PFSK-1 (cell line): ENCODE results near the gene USF1.

Source experiments
- POLR2AphosphoS5 ChIP-seq: IDR thresholded peaks from 2 replicates; pipeline ENCODE4 v1.6.1; 2012; ENCODE audit warnings: low read depth, mild to moderate bottlenecking, control low read depth, low read length, moderate library complexity
- SIN3A ChIP-seq: IDR thresholded peaks from 2 replicates; pipeline ENCODE4 v1.6.1; 2012; ENCODE audit warnings: mild to moderate bottlenecking, low read length, moderate library complexity, borderline replicate concordance; ENCODE audit not compliant: insufficient read depth
- TAF1 ChIP-seq: IDR thresholded peaks from 2 replicates; pipeline ENCODE4 v1.6.1; 2012; ENCODE audit warnings: low read length, control low read depth, borderline replicate concordance; ENCODE audit not compliant: insufficient read depth
- TF ChIP-seq, protein P1 (sequence below), 2 experiments: IDR thresholded peaks; 2 replicates each; pipeline versions ENCODE4 v1.6.1 to v1.8.0; 2011 to 2012; ENCODE audit warnings: low read depth in 2 of 2, low read length in 2 of 2, control low read depth in 1 of 2, inconsistent platforms in 1 of 2, mild to moderate bottlenecking in 1 of 2, moderate library complexity in 1 of 2; ENCODE audit not compliant: insufficient read depth in 1 of 2

GRCh38 chr1:161091093-161091492, 45.3 kb upstream of the USF1 start:
- TF ChIP-seq TAF1 (no peak), POLR2AphosphoS5 (no peak), SIN3A (no peak)
- TF ChIP-seq, protein P1, sequence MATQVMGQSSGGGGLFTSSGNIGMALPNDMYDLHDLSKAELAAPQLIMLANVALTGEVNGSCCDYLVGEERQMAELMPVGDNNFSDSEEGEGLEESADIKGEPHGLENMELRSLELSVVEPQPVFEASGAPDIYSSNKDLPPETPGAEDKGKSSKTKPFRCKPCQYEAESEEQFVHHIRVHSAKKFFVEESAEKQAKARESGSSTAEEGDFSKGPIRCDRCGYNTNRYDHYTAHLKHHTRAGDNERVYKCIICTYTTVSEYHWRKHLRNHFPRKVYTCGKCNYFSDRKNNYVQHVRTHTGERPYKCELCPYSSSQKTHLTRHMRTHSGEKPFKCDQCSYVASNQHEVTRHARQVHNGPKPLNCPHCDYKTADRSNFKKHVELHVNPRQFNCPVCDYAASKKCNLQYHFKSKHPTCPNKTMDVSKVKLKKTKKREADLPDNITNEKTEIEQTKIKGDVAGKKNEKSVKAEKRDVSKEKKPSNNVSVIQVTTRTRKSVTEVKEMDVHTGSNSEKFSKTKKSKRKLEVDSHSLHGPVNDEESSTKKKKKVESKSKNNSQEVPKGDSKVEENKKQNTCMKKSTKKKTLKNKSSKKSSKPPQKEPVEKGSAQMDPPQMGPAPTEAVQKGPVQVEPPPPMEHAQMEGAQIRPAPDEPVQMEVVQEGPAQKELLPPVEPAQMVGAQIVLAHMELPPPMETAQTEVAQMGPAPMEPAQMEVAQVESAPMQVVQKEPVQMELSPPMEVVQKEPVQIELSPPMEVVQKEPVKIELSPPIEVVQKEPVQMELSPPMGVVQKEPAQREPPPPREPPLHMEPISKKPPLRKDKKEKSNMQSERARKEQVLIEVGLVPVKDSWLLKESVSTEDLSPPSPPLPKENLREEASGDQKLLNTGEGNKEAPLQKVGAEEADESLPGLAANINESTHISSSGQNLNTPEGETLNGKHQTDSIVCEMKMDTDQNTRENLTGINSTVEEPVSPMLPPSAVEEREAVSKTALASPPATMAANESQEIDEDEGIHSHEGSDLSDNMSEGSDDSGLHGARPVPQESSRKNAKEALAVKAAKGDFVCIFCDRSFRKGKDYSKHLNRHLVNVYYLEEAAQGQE (IDR thresholded peaks at IDR 0.05; ENCODE audit: insufficient read depth in 1 of 2, low read depth in 2 of 2, low read length in 2 of 2) = no peak
